GM19395 (cell line): ENCODE measurements around the gene MMEL1.

ENCODE experiments used
- ATAC-seq: cut with Tn5 transposase; IDR thresholded peaks from one replicate; pipeline ENCODE4 v1.9.1; 2021; ENCODE audit warnings: mild to moderate bottlenecking, moderate library complexity; ENCODE audit not compliant: unreplicated experiment

The MMEL1 gene

GRCh38 chr1:2643414-2644077 is 10.7 kb upstream of the MMEL1 start:
- no peak for ATAC-seq

GRCh38 chr1:2642560-2643413 is 10.0 kb upstream of the MMEL1 start:
- ATAC-seq: peak; percentile 88

DNA sequence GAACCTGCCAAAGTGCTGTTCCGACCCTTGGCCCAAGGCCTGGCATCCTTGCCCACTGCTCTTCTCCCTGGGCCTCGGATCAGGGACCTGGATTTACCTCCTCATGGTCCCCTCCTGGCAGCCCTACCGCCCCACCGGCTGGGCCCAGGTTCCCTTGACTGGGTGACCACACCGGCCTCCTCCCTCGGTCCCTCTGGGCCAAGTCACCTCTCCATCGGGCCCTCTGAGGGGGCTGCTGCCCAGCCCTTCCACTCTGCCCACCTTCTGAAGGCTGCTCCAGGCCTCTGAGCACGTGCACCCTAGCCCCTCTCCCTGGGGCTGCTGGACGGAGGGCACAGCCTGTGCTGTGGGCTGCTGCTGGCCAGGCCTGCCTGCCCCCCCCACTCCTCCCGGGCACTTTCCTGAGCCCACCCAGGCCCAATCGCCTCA is 9.3 kb upstream of the MMEL1 start:
- ATAC-seq: peak; percentile 20

GRCh38 chr1:2641381-2642130 is 8.7 kb upstream of the MMEL1 start:
- no peak for ATAC-seq

GRCh38 chr1:2640626-2641025 is 7.8 kb upstream of the MMEL1 start:
- no peak for ATAC-seq

DNA sequence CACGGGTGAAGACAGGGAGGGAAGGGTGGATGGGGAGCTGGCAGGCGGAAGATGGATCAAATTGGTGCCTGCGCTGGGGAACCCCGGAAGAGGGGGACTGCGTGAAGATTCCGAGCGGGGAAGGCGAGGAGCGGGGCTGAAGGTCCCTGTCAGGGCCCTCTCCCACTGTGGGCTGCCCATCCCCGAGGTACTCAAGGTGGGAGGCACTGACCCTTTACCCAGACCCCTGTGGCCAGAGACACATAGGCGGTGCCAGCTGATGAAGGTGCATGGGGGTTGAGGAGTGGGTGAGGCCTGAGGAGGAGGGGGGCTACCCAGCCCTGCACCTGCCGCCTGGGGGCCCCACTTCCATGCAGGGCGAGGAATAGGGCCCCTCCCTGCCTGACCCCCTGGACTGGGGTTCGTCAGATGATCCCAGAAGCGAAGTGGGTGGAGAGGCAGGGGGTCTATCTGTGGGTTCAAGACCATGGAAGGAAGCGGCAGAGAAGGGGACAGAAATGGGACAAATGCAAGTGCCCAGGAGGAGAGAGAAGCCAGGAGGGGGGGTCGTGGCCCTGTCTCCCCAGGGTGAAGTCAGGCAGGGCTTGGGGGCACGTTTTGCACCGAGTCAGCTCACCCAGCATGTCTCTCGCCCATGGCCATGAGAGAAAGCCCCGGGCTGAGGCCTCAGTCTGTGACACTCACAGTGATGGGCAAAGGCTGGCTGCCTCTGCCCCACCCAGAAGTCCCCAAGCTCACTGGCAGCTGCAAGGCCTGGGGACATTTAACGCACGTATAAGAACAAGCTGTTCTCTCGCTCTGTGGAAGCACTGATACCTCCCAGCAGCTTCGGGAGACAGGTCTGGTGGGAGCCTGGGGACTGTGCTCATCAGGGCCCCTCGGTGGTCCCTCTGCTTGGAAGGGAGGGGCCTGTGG is 7.0 kb upstream of the MMEL1 start:
- no peak for ATAC-seq

DNA sequence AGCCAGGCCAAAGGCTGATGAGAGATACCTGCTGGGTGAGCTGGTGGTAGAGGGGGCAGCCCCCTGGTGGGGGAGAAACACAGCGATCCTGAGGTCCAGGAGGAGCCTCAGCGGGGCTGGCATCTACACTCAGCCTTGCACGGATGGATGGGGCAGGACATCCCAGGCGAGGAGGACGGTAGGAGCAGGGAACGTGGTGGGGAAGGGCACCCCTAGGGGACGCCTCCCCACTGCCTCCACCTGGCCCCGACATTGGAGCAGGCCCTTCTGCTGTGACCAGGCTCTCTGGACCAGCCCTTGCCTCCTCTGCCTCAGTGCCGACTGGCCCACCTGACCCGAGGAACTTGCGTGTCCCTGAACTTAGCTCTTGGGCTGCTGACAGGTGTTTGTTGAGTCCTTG is 6.4 kb upstream of the MMEL1 start:
- no peak for ATAC-seq

GRCh38 chr1:2638466-2639115 is 5.8 kb upstream of the MMEL1 start:
- ATAC-seq: no peak

DNA sequence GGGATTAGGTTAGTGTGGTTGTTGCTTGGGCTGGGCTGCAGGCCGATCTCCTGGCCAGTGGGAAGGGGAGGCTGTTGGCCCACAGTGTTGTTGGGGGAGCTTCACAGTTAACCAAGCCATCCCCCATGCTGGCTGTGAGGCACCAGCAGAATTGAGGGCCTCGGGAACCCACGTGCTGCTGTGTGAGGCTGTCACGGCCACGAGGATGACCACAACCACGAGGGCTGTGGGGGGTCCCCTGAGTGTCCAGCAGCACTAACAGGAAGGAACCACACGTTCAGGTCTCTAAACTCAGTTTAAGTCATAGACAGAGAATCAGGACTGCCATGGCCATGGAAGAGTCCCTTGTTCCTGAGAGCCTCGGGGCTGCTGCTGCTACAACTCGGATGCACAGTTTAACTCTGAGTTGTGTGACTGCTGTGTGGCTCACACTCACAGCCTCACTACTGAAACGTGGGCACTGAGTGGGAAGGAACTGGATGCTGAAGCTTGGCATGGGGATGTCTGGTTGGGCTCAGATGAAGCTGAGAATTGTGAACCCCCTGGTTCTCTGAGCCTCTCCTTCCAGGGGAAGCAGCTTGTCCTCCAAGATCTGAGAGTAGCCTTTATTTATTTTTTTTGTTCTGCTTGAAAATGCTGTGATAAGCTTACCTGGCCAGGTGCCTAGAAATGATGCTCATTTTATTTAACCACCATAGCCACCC is 4.8 kb upstream of the MMEL1 start:
- ATAC-seq: no peak

GRCh38 chr1:2636733-2637132 is 3.9 kb upstream of the MMEL1 start:
- ATAC-seq: no peak

- ATAC-seq: no peak
These were observed 2.7 kb upstream of the MMEL1 start for GRCh38 chr1:2635361-2636010.

DNA sequence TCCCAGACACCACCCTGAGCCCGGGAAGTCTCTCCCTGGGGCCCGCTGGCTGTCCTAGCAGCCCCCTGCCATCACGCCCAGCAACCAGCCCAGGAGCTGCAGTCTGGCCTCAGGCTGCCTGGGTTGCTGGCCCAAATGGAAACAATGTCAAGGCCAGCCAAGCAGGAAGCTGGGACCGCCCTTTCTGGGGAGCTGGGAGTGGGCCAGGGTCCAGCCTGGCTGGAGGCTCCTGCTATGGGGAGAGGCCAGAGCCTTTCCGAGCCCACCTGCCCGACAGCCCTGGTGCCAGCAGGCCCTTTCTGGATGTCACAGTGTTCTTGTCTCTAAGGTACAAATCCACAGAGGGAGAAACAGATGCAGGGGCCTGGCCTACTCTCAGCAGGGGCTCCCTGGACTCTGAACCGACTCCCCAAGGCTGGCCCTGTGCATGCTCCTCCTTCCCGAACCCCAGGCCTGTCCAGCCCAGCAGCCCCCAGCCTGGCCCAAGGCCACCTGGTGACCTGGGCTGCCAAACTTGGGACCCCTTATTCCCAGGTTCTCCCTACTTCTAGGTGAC is 1.2 kb upstream of the MMEL1 start:
- no peak for ATAC-seq

DNA sequence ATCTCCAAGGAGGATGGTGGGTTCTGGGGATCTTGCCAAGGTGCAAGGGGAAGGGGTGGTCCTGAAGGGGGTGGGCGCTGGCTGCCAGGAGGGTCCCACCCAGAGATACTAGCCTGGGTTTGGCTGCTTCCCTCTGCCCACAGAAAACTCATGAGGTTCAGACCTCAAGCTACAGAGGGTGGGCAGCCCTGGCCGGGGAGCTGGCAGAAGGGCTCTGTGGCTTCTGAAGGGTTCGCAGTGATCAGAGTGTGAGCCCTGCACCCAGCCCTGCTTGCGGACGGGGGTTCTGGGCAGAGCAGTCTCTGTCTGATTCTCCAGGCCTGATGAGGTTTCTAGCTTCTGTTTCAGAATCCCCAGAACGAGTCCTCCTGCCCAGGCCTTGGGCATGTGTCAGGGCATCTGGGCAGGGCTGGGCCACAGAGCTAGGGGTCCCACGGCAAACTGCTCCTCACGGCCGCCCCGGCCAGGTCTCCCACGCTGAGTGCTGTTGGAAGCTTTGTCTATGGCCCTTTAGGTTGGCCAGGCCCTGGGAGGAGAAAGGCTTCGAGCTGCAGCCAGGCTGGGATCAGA is 635 bp upstream of the MMEL1 start:
- no peak for ATAC-seq

GRCh38 chr1:2632051-2632430 is 775 bp downstream of the MMEL1 start:
- no peak for ATAC-seq

GRCh38 chr1:2631136-2632050 is 1.4 kb downstream of the MMEL1 start:
- ATAC-seq: no peak

DNA sequence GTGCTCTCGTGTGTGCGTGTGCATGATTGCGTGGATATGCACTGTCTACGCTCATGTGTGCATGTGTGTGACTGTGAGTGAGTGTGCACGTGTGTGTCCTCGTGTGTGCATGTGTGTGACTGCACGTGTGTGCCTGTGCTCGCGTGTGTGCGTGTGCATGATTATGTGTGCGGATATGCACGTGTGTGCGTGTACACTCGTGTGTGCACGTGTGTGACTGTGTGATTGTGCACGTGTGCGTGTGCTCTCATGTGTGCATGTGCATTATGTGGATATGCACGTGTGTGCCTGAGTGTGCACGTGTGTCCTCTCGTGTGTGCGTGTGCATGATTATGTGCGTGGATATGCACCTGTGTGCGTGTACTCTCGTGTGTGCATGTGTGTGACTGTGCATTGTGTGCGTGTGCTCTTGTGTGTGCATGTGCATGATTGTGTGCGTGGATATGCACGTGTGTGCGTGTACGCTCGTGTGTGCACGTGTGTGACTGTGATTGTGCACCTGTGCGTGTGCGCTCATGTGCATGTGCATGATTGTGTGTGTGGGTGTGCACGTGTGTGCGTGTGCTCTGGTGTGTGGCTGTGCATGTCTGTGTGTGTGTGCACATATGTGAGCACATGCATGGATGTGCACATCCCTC is 2.2 kb downstream of the MMEL1 start:
- ATAC-seq: no peak
